Measurements from ENCODE around the gene ITCH. TPM values are rescaled to one million over a fixed set of nuclear protein-coding genes. Genes with fewer than 3 reads are reported as not detected.

The ITCH gene
- polyA plus RNA-seq, 1 donor from 2014 or later, result 39.5 TPM

- no peak for TF ChIP-seq EZH2 (IDR thresholded peaks at IDR 0.05; ENCODE audit: borderline replicate concordance, insufficient read depth, low read length, poor library complexity, severe bottlenecking)
- TF ChIP-seq TAF1 (IDR thresholded peaks at IDR 0.05; ENCODE audit: low read depth), result no peak
- no peak for TF ChIP-seq MXI1 (conservative IDR thresholded peaks at IDR 0.05; ENCODE audit: poor library complexity, severe bottlenecking)
- TF ChIP-seq EP300 (conservative IDR thresholded peaks at IDR 0.05; ENCODE audit: poor library complexity, severe bottlenecking), result no peak
These were observed 178.8 kb downstream of the ITCH start (continued) for GRCh38 chr20:34541917-34542316.

GRCh38 chr20:34542439-34542838, 179.4 kb downstream of the ITCH start:
- H3K9me3 ChIP-seq (ENCODE audit: low read length), result no peaks in the 10 kb centered on the region
- no peak overlapping the region for H3K4me2 ChIP-seq (ENCODE audit: low read length)
- H3K4me3 ChIP-seq (ENCODE audit: low read length), result no peak overlapping the region
- no peaks in the 10 kb centered on the region for H3F3A ChIP-seq (ENCODE audit: insufficient read depth, low read length, poor library complexity, severe bottlenecking)
- H3K27me3 ChIP-seq (ENCODE audit: insufficient read depth, low read depth, low read length), result no peaks in the 10 kb centered on the region
- H3K79me2 ChIP-seq (replicated peaks; ENCODE audit: insufficient read depth, low read length), result no peaks in the 10 kb centered on the region
- H3K27ac ChIP-seq (ENCODE audit: low read length), result no peak overlapping the region
- no peaks in the 10 kb centered on the region for H4K20me1 ChIP-seq (ENCODE audit: insufficient read depth)
- H3K36me3 ChIP-seq (ENCODE audit: insufficient read depth, low read length), result no peaks in the 10 kb centered on the region
- no peak for TF ChIP-seq SMC3 (conservative IDR thresholded peaks at IDR 0.05; ENCODE audit: poor library complexity)
- TF ChIP-seq POLR2AphosphoS5 (IDR thresholded peaks at IDR 0.05), result no peak
- TF ChIP-seq TAF1 (IDR thresholded peaks at IDR 0.05; ENCODE audit: low read depth), result no peak
- TF ChIP-seq EP300 (conservative IDR thresholded peaks at IDR 0.05; ENCODE audit: poor library complexity, severe bottlenecking), result no peak
- no peak for TF ChIP-seq CTCF (IDR thresholded peaks at IDR 0.05; ENCODE audit: poor library complexity, severe bottlenecking)
- no peak for TF ChIP-seq REST (IDR thresholded peaks at IDR 0.05; ENCODE audit: borderline replicate concordance)
- no peak overlapping the region for H2AFZ ChIP-seq (ENCODE audit: low read depth, low read length)
- H3K9ac ChIP-seq (ENCODE audit: low read length), result no peak overlapping the region
- no peaks in the 10 kb centered on the region for H3K9me2 ChIP-seq (ENCODE audit: insufficient read depth, low read length)

GRCh38 chr20:34543463-34544056, 180.5 kb downstream of the ITCH start:
- Histone ChIP-seq H3K9me3 (ENCODE audit: low read length) (no peaks in the 10 kb centered on the region), H3K27me3 (ENCODE audit: insufficient read depth, low read depth, low read length) (no peaks in the 10 kb centered on the region), H3K27ac (ENCODE audit: low read length) (no peak overlapping the region), H3K4me2 (ENCODE audit: low read length) (no peak overlapping the region), H3F3A (ENCODE audit: insufficient read depth, low read length, poor library complexity, severe bottlenecking) (no peaks in the 10 kb centered on the region), H3K4me3 (ENCODE audit: low read length) (no peak overlapping the region), H3K36me3 (ENCODE audit: insufficient read depth, low read length) (no peaks in the 10 kb centered on the region), H3K9me2 (ENCODE audit: insufficient read depth, low read length) (no peaks in the 10 kb centered on the region), H4K20me1 (ENCODE audit: insufficient read depth) (no peaks in the 10 kb centered on the region), H3K79me2 (replicated peaks; ENCODE audit: insufficient read depth, low read length) (no peaks in the 10 kb centered on the region), H3K9ac (ENCODE audit: low read length) (no peak overlapping the region), H2AFZ (ENCODE audit: low read depth, low read length) (no peak overlapping the region)
- TF ChIP-seq REST (IDR thresholded peaks at IDR 0.05; ENCODE audit: borderline replicate concordance), result no peak
- TF ChIP-seq CTCF (IDR thresholded peaks at IDR 0.05; ENCODE audit: poor library complexity, severe bottlenecking), result no peak
- no peak for TF ChIP-seq RAD21 (conservative IDR thresholded peaks at IDR 0.05)
- no peak for TF ChIP-seq TAF1 (IDR thresholded peaks at IDR 0.05; ENCODE audit: low read depth)
- no peak for TF ChIP-seq MXI1 (conservative IDR thresholded peaks at IDR 0.05; ENCODE audit: poor library complexity, severe bottlenecking)
- TF ChIP-seq SMC3 (conservative IDR thresholded peaks at IDR 0.05; ENCODE audit: poor library complexity), result no peak
- no peak for TF ChIP-seq POLR2AphosphoS5 (IDR thresholded peaks at IDR 0.05)
- no peak for TF ChIP-seq EZH2 (IDR thresholded peaks at IDR 0.05; ENCODE audit: borderline replicate concordance, insufficient read depth, low read length, poor library complexity, severe bottlenecking)
- TF ChIP-seq EP300 (conservative IDR thresholded peaks at IDR 0.05; ENCODE audit: poor library complexity, severe bottlenecking), result no peak

Measured in neural cell (in vitro differentiated cells).